GM20431 (cell line): ENCODE measurements around the gene PTPRD.

Experiments used
- in situ Hi-C: fragments of 300-500 bp; cut with MseI, MboI; formaldehyde crosslinking; loops from one replicate; pipeline ENCODE4 v1.15.0; 2020; ENCODE audit warnings: low sequenced_read_pairs; ENCODE audit not compliant: unreplicated experiment

PTPRD gene

DNA sequence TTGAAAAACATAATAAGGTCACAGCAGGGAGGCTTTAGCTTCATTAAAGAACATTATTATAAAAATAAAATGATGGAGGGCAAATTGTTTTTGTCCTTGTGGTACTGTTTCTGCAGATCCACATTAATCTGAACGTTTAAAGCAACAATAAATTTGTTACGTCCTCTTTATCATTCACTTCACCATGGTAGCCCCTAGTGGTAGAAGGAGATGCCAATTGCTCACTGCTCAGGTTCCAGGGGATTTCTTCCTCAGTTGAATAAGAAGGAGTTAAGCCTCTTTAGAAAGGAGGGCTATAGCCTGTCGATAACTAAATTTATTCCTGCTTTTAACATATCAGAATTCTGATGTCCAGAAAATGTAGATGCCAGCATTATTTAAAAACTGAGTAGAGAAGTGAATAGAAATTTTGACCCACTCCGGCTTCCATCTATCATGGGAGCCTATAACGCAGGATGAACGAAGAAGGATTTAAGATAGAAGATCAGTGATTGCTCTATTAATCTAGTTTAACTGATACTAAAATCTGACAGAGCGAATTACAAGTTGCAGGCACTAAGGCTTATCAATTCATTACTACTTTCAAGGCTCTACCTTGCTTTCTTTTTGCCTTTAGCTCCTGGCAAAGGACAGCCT, 692.3 kb downstream of the PTPRD start:
- in situ Hi-C loops, result loop anchor here (25.0 kb wide), 2 partner anchors 108 to 308 kb away; no protein-coding TSS in a partner anchor

DNA sequence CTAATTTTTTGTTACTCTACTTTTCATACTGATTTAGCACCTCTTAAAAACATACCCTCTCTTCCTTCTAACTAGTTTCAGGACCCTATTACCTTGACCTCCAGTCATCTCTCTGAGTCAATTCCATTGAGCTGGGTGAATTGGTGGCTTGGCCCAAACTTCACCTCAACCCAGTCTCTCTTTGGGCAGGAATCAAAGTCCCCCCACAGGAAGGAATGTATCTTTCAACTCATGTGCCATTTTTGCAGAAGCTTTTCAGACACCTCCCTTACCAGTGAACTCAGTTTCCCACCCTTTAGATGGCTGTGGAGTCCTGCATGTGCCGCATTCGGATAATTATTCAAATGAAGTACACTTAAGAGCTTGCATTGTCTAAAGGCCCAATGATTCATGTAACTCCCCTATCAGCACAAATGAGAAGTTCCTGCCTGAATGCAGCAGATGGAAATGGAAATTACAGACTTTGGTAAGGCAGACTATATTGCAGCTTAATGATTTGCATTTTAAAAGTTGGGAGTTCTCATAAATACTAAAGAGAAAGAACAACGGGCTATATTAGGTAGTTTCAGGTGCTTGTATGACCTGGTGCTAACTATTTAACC, 693.5 kb downstream of the PTPRD start:
- in situ Hi-C loops, result loop anchor here (25.0 kb wide), 2 partner anchors 107 to 307 kb away; no protein-coding TSS in a partner anchor

DNA sequence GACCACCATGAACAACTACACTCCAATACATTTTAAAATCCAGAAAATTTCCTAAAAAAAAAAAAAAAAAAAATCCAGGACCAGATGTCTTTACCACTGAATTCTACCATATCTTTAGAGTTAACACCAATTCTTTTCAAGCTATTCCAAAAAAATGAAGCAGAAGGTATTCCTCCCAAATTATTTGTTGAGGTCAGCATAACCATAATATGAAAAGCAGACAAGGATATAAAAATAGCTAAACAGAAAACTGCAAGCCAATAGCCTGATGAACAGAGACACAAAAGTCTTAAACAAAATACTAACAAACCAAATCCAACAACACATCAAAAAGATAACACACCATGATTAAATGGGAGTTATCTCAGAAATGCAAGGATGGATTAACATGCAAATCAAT, 695.4 kb downstream of the PTPRD start:
- in situ Hi-C loops, result loop anchor here (25.0 kb wide), 2 partner anchors 105 to 305 kb away; no protein-coding TSS in a partner anchor

DNA sequence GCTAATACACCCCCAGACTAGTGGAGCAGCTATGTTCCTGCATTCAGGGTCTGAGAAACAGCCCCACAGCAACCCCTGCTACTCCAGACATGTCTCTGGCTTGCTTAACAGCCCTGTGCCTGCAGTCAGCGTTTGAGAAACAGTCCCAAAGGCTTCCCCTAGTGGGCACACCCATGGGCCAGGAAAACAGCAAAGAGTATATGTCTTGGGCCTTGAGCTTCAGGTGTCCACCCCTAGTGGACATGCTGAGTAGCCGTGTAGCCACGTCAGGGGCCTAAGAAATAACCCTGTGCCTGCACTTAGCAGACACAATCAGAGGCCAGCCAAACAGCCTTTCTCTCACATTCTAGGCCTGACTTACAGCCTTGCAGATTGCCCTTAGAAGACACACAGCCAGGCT, 698.6 kb downstream of the PTPRD start:
- in situ Hi-C loops, result loop anchor here (25.0 kb wide), 2 partner anchors 102 to 302 kb away; no protein-coding TSS in a partner anchor

DNA sequence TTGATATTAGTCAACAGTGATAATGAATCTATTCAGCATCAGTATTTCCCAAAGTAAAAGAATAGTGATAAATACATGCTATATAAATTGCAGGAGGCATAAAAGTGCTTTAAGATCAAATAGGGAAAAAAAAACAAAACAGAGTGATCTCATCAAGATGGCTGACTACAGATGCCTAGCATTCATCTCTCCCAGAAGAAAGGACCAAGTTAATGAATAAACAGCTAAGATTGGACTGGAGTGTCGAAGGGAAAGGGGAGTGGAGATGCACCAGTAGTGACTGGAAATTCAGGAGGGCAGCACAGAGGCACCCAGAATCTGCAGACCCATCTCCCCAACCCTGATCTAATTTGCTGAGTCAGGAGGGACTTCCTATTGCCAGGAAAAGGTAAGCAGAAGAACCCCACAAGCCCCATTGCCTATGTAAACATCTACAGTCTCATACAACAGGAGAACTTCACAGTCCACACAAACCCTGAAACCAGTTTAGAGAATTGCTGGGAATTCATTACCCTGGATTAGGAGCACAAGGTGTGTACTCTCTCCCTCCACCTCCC, 699.4 kb downstream of the PTPRD start:
- in situ Hi-C loops, result loop anchor here (25.0 kb wide), 2 partner anchors 101 to 301 kb away; no protein-coding TSS in a partner anchor

DNA sequence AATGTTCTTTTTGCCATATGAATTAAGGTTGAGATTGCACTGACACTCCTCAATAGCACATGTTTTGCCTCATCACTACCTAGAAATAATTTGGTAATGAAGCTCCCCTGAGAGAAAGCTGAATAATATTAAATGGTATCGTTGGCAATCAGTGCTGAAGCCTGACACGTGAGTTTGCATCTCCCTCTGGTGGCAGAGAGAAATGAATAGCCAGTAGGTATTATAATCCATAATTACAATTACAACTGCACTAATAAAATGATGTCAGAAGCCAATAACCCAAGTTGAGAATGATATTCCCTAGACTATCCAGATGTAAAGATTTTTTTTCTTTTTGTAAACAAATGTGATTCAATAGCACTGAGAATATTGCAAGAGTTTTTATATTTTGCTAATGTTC, 700.3 kb downstream of the PTPRD start:
- in situ Hi-C loops, result loop anchor here (25.0 kb wide), 2 partner anchors 100 to 300 kb away; no protein-coding TSS in a partner anchor

DNA sequence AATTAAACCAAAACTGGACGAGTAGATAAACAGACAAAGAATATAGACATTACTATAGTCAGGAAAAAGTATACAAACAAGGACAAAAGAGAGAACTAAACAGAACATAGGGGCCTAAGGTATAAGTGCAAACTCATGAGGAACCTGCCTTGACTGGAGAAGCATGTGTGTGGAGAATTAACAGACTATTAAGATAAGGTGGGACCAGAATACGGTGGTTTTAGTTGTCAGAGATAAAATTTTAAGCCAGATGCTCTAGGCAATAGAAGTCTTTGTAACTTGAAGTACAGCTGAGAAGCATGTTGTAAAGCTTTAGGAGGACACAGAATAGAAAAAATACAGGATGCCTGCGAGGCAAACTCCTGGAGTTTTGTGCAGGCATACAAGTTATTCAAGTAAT, 707.1 kb downstream of the PTPRD start:
- in situ Hi-C loops, result loop anchor here (25.0 kb wide), 2 partner anchors 93 to 293 kb away; no protein-coding TSS in a partner anchor

DNA sequence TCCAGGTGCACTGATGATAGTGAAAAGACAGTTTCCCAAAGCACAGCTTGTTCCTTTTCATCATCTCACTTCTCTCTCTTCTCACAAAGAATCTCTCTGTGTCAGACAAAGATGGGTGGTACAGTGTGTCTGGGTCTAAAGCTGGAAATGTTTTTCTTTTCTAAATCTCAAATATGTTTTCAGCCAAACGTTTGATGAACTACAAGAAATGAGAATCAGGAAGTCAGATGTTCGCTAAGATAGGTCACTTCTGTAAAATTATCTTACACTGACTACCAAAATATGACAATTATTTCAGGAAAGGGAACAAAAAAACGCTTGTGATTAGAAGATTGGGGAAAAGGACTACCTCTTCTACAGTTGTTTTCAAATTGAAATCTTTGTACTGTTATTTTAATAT, 708.8 kb downstream of the PTPRD start:
- in situ Hi-C loops, result loop anchor here (25.0 kb wide), 2 partner anchors 92 to 292 kb away; no protein-coding TSS in a partner anchor

DNA sequence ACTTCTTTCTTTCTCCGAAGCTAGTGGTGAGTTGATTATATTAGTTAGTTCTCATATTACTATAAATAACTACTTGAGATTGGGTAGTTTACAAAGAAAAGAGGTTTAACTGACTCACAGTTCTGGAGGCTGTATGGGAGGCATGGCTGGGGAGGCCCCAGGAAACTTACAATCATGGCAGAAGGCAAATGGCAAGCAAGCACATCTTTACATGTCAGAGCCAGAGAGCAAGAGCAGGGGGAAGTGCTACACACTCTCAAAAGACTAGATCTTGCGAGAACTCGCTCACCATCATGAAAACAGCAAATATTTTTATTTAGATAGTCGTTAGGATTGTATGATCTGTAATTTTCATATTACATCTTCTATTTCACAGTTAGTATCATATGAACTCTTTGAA, 711.2 kb downstream of the PTPRD start:
- in situ Hi-C loops, result loop anchor here (25.0 kb wide), 2 partner anchors 89 to 289 kb away; no protein-coding TSS in a partner anchor

DNA sequence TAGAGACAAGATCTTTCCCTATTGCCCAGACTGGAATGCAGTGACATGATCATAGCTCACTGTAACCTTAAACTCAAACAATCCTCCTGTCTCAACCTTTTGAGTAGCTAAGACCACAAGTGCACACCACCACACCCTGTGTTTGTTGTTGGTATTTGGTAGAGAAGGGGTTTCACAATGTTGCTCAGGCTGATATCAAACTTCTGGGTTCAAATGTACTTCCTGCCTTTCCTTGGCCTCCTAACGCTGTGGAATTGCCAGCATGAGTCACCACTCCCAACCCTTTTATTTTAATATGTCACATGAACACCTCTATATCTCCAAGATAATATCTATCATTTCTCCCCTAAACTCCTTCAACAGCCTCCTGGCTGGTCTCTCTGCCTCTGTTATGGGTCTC, 719.0 kb downstream of the PTPRD start:
- in situ Hi-C loops, result no loop called here

DNA sequence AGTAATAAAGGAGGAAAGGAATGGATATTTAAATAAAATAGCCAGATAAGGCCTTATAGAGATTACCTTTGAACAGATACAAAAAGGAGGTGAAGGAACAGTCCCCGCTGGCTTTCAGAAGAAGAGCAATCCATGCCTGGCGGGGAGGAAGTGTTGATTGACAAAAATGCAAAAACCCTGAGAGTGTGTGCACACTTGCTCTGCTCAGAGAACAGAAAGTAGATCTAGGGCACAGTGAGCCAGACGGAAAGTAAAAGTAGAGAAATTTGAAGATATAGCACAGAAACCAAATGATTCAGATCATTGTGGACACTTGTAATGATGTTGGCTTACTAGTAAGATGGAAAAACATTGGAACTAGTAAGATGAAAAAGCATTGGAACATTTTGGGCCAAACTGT, 720.6 kb downstream of the PTPRD start:
- in situ Hi-C loops, result no loop called here

DNA sequence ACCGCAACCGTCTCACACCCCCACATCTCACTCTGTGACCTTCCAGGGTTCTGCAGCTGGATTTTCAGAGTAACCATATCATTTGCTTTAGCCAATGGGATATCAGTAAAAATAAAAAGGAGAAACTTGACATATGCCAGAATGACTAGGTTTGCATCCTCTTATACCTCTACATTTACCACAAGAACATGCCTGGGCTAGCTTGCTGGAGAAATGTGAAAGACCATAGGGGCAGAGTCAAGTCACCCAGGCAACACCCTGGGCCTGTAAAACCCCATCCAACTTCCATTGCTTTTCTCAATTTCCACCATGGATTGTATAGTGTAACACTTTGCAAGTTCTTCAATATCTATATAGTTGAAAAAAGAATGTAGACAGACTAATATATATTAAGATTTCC, 731.1 kb downstream of the PTPRD start:
- in situ Hi-C loops, result no loop called here

DNA sequence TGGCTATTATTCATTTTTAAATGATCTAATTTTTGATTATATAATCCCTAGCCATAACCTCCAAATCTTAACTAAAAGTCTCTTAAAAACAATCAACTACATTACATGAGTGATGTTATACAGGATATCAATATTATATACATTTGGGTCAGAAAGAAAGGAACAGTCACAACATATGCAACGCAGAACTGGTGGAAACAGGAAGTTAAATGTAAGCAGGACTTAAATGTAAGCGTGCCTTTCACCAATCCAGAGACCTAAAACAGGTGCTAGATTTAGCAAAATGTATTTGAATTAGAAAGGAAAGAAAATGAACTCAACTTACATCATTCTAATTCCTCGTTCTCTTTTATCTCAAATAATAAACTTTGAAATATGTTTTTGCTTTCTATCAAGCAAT, 738.5 kb downstream of the PTPRD start:
- in situ Hi-C loops, result no loop called here

DNA sequence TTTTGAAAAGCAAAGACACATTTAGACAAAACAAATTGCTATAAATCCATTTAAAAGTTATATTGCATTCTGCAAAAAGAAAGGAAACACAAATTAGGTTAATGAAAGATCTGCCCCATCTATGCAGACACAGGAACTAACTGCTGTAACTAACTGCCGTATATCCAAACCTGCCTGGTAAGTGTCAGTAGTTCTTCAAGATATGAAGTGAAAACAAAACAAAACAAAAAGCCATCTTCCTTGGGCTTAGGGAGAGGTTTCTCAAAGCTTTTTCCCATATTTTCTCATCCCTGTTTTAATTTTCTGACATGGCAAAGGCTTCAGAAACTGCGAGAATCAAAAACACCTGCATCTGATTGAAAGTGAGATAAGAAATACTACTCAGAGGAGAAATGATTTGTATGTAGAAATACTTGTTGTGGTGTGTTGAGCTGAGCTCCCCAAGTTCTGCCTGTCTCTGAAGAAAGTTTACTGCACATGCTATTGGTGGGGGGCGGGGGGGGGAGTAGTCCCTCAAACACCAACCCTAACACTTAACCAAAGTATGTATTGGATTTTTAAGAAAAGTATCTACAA, 750.5 kb downstream of the PTPRD start:
- in situ Hi-C loops, result no loop called here

DNA sequence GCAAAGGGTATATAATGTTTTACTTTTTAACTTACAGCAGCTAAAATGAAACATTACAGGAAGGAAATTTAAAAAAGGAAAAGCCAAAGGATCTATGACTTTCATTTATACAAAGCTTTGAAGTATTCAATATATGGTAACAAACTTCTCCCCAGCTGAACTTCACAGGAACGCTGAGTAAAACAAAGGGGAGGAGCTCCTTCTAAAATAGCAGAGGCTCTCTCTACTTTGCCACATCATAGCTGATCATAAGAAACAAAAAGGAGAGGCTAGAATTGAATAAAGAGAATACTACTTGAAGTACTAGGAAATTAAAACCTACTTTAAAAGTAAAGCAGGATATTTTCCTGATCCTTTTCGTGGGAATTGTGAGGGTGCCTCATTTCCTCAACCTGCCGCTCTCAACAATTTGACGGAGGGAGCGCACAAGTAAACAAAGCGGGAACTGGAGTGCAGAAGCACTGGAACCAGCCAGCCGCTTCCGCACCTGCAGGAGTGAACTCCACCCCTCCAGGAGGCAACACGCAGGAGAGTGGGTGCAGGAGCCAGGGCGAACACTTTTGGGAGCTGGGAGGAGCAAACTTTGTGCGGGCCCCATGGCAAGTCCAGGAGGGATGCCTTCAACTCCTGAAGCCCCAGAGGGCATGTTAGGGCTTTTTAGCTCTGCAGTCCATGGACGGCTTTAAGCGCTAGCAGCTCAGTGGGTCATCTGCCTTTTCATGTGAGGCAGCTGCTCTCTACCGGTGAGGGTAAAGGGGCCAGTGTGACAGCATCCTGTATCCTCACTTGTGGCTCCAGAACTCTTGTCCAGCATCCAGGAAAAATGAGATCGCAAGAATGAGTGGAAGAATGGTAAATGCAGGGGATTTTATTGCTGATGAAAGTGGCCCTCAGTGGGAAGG, 757.4 kb downstream of the PTPRD start:
- in situ Hi-C loops, result no loop called here

DNA sequence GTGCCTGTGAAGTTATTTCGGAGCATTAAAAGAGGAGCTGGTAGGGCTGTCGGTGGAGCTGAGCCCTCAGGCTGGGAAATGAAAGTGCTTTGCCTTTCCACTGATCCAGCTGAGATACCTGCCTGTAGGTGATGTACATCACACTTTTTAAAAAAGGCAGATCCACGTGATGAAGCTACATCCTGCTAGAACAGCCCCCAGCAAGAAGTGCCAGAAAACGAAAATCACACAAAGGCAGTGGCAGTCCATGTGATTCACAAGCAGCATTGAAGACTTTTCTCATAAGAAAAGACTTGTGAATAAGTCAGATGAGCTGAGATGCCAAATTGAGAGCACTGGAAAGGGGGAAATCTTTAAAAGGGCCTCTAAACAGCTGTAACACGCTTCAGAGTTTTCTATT, 765.1 kb downstream of the PTPRD start:
- in situ Hi-C loops, result no loop called here

DNA sequence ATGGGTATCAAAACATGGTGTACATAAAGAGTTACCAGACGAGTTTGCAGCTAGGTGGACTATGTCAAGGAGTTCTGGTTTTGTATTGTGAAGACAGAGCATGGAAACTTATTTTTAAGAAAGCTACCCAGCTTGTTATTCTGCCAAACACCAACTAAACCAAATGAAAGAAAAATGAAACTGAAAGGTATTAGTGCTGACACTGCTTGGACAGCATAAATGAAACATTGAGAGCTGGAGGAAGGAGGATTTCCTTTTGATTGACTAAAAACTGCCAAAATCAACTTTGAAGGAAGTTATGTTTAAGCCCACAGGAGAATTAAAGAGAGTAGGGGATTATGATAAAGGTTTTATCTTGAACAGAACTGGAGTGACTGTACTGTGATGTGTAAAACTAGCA, 766.2 kb downstream of the PTPRD start:
- in situ Hi-C loops, result no loop called here

DNA sequence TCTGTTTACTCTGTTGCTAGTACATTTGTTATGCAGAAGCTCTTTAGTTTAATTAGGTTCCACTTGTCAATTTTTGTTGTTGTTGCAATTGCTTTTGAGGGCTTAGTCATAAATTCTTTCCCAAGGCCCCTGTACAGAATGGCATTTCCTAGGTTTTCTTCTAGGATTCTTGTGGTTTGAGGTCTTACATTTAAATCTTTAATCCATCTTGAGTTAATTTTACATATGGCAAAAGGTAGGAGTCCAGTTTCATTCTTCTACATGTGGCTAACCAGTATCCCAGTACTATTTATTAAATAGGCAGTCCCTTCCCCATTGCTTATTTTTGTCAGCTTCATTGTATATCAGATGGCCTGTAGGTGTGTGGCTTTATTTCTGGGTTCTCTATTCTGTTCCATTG, 792.4 kb downstream of the PTPRD start:
- in situ Hi-C loops, result loop anchor here (25.0 kb wide), 1 partner anchor 92 kb away; no protein-coding TSS in a partner anchor

DNA sequence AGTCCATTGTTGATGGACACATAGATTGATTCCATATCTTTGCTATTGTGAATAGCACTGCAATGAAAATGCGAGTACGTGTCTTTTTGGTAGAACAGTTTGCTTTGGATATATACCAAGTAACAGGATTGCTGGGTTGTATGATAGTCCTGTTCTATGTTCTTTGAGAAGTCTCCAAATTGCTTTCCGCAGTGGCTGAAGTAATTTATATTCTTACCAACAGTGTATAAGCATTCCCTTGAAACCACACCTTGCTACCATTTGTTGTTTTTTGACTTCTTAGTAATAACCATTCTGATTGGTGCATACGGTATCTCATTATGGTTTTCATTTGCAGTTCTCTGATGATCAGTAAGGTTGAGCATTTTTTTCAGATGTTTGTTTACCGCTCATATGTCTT, 792.9 kb downstream of the PTPRD start:
- in situ Hi-C loops, result loop anchor here (25.0 kb wide), 1 partner anchor 92 kb away; no protein-coding TSS in a partner anchor

DNA sequence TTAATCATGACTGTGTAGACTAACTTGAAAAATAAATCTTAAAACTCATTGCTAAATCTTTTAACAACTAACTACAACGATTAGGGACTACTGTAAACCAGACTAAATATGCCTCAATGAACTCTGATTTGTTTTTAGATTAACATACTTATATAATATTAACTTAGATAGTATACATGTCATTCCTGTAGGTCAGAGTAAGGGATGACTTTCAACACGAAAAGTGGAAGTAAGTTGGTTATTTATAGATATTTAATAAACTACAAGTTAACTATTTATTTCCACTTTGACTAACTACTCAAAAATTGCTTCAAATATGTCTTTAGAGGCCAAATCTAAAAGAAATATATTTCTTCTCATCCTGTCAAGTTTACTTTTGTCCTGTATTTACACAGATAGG, 795.6 kb downstream of the PTPRD start:
- in situ Hi-C loops, result loop anchor here (25.0 kb wide), 1 partner anchor 95 kb away; no protein-coding TSS in a partner anchor
